ENCODE measurements around the gene HMGCL.

DNA sequence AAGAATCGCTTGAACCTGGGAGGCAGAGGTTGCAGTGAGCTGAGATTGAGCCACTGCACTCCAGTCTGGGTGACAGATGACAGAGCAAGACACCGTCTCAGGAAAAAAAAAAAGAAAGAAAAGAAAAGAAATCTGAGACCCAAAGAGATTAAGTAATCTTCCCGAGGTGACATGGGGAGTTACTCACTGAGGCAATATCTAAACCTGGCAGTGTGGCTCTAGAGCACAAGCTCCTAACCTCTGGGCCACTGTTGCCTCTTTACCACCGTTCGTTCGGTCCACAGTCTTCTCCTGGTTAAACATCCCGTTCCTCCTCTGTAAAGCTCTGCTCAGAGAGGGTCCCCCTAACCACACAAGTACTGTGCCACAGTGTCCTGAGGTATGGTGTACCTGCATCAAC lies 1.5 kb downstream of the HMGCL start:
- TF ChIP-seq, protein P1, sequence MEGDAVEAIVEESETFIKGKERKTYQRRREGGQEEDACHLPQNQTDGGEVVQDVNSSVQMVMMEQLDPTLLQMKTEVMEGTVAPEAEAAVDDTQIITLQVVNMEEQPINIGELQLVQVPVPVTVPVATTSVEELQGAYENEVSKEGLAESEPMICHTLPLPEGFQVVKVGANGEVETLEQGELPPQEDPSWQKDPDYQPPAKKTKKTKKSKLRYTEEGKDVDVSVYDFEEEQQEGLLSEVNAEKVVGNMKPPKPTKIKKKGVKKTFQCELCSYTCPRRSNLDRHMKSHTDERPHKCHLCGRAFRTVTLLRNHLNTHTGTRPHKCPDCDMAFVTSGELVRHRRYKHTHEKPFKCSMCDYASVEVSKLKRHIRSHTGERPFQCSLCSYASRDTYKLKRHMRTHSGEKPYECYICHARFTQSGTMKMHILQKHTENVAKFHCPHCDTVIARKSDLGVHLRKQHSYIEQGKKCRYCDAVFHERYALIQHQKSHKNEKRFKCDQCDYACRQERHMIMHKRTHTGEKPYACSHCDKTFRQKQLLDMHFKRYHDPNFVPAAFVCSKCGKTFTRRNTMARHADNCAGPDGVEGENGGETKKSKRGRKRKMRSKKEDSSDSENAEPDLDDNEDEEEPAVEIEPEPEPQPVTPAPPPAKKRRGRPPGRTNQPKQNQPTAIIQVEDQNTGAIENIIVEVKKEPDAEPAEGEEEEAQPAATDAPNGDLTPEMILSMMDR (IDR thresholded peaks at IDR 0.05; ENCODE audit: low read length) = no peak
- no peak for TF ChIP-seq EZH2 (IDR thresholded peaks at IDR 0.05; ENCODE audit: borderline replicate concordance, low read length)
